SIG-M5 (cell line): ENCODE measurements around the gene CMSS1.

Source experiments
- DNase-seq: peaks from one replicate; lab custom pipeline; 2025; lab: John Stamatoyannopoulos, UW

CMSS1 gene

DNA sequence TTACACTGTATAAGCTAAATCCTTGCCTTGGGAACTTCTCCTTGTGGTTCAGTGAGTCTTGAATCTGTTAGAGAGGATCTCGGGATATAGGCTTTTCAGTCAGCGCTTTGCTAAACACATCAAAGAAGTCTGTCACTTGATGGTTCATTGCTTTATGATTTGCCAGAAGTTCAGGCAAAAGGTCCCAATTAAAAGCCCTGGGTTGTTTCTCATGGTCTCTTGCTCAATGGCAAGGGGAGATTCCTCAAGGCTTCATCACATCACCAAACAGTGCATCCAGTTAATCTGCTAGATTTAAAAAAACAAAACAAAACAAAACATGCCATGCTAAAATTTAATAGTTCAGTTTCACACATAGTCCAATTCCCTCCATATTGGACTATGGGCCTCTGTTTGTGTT, 181.9 kb downstream of the CMSS1 start:
- no peak for DNase-seq

- no peak for DNase-seq
These were observed 183.4 kb downstream of the CMSS1 start for GRCh38 chr3:100001083-100001482.

DNA sequence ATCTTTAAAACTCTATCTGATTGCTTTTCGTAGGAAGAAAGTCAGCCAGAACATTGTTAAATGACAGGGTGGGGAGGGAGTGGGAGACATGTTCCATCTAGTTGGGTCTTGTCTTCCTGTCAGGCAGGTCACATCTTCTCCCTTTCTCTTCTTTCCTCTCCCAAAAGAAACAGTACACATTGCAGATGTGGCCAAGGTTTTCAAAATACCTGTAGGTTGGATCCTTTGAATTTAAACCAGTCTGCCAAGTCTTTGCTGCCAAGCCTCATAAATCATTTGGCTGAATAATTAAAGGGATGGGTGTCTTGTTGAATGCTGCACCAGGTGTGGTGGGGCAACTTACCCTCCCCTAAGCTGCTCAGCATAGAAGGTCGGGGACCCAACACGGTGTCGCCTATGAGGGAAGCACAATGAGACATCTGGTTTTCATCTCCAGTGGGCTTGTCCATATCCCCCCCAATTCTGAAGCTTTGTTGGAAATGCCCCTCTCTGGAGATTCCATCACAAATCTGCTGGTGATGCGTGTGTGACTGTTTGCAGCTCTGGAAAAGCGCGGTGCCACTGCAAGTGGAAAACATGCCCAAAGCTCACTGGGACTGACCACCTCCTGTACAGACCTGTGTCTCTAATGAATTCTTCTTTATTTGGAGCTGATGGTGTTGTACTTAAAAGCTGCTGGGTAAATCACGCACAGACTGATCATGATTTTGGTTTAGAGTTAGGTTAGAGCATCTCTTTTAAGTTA, 184.0 kb downstream of the CMSS1 start:
- DNase-seq = no peak

GRCh38 chr3:100002599-100003350, 185.1 kb downstream of the CMSS1 start:
- no peak for DNase-seq

GRCh38 chr3:100003609-100004503, 186.2 kb downstream of the CMSS1 start:
- no peak for DNase-seq

- no peak for DNase-seq
These were observed 187.3 kb downstream of the CMSS1 start for GRCh38 chr3:100004931-100005330.

DNA sequence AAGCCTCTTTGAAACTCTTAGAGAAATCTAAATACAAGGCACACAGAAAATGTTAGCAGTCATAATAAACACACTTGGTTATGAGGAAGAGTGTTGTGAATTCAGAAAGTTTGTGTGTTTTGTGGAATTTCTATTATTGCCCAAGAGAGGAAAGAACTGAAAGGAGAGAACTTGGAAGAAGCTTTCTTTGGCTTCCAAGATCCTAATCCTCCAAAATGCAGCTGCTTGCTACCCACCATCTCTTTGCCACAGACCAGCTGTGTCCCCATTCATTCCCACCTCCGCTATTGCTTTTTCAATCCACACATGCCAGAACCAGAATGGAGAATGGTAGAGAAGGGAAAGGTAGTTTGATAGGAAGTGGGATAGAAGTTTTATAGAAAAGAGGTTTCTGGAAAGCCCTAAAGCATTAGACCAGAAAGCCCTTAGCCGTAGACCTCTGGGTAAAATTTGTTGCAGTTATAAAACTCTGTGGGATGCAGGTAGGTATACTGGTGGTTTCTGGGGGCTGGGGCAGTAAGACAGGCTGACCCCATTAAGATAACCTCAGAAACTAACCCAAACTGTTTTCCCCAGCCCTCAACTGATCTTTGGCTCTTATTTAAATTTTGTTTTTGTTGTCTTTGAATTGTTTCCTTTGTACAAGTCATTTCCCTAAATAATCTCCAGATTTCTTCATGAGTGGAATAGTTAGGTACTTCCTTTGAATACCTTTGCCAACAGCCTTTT, 188.2 kb downstream of the CMSS1 start:
- DNase-seq = no peak

DNA sequence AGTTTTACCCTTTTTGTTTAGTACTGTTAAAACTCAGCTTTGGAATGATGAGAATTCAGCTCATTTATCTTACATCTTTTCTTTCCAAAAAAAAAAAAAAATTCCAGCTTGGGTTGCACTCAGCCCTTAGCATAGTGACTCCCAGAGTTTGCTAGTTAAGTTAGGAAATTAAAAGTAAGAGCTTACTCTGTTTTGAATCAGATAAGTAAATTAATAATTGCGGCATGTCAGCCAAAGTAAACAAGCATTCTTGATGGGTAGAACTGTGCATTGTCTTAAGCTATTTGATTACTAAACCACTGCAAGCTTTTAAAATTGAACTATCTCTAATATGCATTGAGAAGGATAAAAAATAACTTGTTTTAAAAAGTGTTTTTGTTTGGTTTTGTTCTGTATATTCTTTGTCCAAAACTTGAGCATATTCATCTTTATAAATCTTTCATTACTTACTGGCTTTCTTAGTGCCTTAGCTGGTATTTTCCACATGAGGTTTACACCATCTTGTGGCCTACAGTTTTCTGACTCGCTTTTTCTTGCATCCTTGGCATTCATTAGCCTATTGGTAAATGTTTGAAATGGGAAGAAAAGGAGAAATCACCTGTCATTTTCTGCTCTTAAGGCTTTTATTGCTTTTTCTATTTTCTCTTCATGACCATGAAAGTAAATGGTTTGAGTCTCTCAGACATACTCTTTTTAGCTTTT, 189.1 kb downstream of the CMSS1 start:
- no peak for DNase-seq

GRCh38 chr3:100007313-100007712, 189.7 kb downstream of the CMSS1 start:
- DNase-seq = no peak

DNA sequence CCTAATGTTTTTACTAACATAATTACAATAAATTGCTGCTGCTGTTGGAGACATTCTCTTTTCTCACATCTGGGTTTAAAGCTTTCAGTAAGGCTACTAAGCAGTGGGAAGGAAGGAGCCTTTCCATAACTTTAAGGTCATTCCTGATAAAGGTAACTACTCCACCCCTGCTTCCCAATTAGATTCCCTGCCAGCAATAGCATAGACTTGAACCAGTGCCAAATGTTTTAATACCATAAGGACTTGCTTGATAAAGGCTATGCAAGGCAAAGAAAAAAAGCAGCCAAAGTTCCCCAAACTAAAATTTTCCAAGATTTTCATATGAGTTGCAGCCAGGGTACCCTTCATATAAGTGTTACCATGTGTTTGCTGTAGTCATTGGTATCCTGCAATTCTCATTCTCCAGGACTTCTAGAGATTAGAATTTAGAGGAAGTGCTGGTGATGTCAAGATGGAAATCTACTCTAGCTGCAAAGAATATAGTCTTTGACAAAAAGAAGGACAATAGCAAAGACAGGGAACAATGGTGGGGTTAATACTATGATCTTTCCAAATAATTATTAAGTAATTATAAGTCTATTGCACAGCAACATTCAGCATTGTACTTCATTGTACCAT, 190.5 kb downstream of the CMSS1 start:
- DNase-seq = no peak

DNA sequence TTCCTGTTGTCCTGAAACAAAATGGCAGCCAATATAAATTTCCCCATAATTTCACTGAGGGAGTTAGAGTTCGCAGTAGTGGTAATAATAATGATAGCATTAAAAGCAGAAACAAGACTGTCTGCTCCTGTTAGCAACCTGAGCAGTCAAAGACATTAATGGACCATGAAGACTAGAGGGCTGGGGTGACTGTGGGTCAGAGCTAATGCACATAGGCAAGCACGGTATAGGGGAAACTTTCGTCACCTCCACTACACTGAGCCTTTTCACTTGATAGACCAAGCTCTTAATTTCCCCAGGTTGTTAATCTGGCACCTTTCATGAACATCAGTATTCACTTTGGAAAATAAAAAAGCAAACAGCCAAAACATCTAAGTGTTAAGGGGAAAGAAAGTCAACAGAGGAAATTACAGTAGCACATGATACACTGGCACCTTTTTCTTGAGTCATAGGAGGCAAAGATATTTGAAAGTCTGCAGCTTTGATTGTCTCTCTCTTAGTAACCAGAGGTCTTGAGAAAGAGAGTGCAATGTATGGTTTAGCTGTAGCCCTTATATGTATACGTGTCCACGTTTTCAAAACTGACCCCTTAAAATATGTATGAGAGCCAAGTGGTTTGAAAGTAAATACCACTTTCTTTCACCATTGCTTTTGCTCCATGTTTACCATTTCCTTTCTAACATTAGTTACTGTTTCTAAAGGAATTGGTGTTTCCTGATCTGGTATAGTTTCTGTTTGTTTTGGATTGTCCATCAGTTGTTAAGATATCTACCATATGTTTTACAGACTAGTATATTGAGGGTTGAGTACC, 191.8 kb downstream of the CMSS1 start:
- no peak for DNase-seq

DNA sequence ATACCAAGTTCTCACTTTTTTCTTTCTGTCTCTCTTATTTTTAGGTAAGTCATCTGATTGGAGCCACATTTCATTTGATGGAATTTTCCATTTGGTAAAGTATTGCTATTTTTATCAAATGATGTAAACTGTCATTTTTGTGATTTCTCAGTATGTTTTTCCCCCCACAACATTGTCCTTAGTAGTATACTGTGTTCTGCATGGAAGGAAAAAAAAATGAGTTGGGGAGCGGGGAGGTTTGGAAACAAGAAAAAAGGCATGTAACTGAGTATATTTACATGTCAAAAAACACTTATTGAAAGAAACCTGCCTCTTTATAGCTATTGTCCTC, 192.4 kb downstream of the CMSS1 start:
- DNase-seq = no peak

GRCh38 chr3:100018806-100019205, 201.1 kb downstream of the CMSS1 start:
- no peak for DNase-seq

DNA sequence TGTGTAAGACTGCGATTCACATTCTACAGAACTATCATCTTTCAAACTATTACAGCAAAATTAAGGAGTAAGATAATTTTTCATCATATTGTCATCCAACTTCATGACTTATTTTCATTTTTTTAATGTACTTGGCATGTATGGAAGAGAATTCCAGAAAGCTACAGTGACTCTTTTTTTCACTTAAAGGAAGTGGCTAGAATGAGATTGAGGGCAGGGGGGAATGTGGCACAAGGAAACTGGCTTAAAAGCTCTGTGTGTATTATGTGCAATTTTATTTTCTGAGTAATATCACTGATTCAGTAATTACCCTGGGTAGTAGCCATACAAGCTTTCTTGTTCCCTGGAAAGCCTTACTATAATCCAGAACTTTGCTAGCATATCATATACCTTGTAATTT, 202.1 kb downstream of the CMSS1 start:
- no peak for DNase-seq

GRCh38 chr3:100020876-100021644, 203.4 kb downstream of the CMSS1 start:
- DNase-seq = no peak

- DNase-seq = no peak
These were observed 204.8 kb downstream of the CMSS1 start for GRCh38 chr3:100022506-100022905.

DNA sequence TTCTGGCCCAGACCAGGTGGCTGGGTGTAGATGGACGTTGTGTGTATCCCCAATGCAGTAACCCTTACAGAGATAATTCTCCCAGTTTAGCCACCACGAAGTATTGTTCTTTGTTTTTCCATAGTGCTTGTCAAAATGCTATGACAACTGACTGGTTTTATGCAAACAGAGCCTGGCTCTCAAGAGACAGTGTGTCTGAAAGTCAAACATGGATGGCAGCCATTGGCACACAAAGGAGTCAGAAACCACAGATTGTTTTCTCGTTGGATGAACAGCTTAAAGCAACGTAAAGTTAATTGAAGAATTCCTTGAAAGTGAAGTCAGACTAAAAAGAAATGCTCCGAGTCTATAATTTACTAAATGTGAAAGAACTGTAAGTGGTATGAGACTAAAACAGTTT, 205.5 kb downstream of the CMSS1 start:
- no peak for DNase-seq

GRCh38 chr3:100023595-100023994, 205.9 kb downstream of the CMSS1 start:
- no peak for DNase-seq
